ENCODE results near the gene FGD2. TPM values are rescaled to one million over a fixed set of nuclear protein-coding genes. Genes with fewer than 3 reads are reported as not detected.

Gene FGD2
- total RNA-seq, 1 donor from 2014 or later = not detected

- Mint-ChIP-seq H3K27me3 (ENCODE audit: unreplicated experiment) (peaks cover 9% of the 10 kb centered on the region), H3K36me3 (ENCODE audit: unreplicated experiment) (no peaks in the 10 kb centered on the region), H3K9me3 (ENCODE audit: unreplicated experiment) (no peaks in the 10 kb centered on the region), H3K27ac (ENCODE audit: unreplicated experiment) (no peak overlapping the region), H3K4me1 (ENCODE audit: unreplicated experiment) (no peaks in the 10 kb centered on the region), H3K4me3 (ENCODE audit: unreplicated experiment) (no peak overlapping the region)
- TF ChIP-seq CTCF (IDR thresholded peaks at IDR 0.05) = no peak
- no peak for DNase-seq (ENCODE audit: extremely low spot score, unreplicated experiment)
These were observed 542 bp downstream of the FGD2 start for GRCh38 chr6:37005827-37006567.

- Mint-ChIP-seq H3K36me3 (ENCODE audit: unreplicated experiment) (no peaks in the 10 kb centered on the region), H3K27me3 (ENCODE audit: unreplicated experiment) (peaks cover 6% of the 10 kb centered on the region), H3K4me1 (ENCODE audit: unreplicated experiment) (no peaks in the 10 kb centered on the region), H3K27ac (ENCODE audit: unreplicated experiment) (no peak overlapping the region), H3K4me3 (ENCODE audit: unreplicated experiment) (no peak overlapping the region), H3K9me3 (ENCODE audit: unreplicated experiment) (no peaks in the 10 kb centered on the region)
- DNase-seq (ENCODE audit: extremely low spot score, unreplicated experiment) = no peak
- TF ChIP-seq CTCF (IDR thresholded peaks at IDR 0.05) = no peak
These were observed 1.4 kb downstream of the FGD2 start for GRCh38 chr6:37006793-37007339.

GRCh38 chr6:37007340-37008043 lies 2.0 kb downstream of the FGD2 start:
- Mint-ChIP-seq H3K36me3 (ENCODE audit: unreplicated experiment) (no peaks in the 10 kb centered on the region), H3K9me3 (ENCODE audit: unreplicated experiment) (no peaks in the 10 kb centered on the region), H3K4me3 (ENCODE audit: unreplicated experiment) (no peak overlapping the region), H3K27ac (ENCODE audit: unreplicated experiment) (no peak overlapping the region), H3K27me3 (ENCODE audit: unreplicated experiment) (no peaks in the 10 kb centered on the region), H3K4me1 (ENCODE audit: unreplicated experiment) (no peaks in the 10 kb centered on the region)
- DNase-seq (ENCODE audit: extremely low spot score, unreplicated experiment) = no peak
- no peak for TF ChIP-seq CTCF (IDR thresholded peaks at IDR 0.05)

GRCh38 chr6:37008484-37009465 lies 3.3 kb downstream of the FGD2 start:
- no peaks in the 10 kb centered on the region for H3K27me3 Mint-ChIP-seq (ENCODE audit: unreplicated experiment)
- H3K4me3 Mint-ChIP-seq (ENCODE audit: unreplicated experiment) = no peak overlapping the region
- DNase-seq (ENCODE audit: extremely low spot score, unreplicated experiment) = no peak
- no peaks in the 10 kb centered on the region for H3K4me1 Mint-ChIP-seq (ENCODE audit: unreplicated experiment)
- TF ChIP-seq CTCF (IDR thresholded peaks at IDR 0.05) = no peak
- H3K9me3 Mint-ChIP-seq (ENCODE audit: unreplicated experiment) = no peaks in the 10 kb centered on the region
- H3K36me3 Mint-ChIP-seq (ENCODE audit: unreplicated experiment) = no peaks in the 10 kb centered on the region
- no peak overlapping the region for H3K27ac Mint-ChIP-seq (ENCODE audit: unreplicated experiment)

Measured in osteocyte (in vitro differentiated cells).